ENCODE measurements around the gene DEXI.
"Not testable (repeated sequence)": the region's sequence is repeated elsewhere in the genome, so short reads cannot be mapped to it uniquely, and the experiment has no call there.

Gene DEXI

GRCh38 chr16:10970065-10970464, 27.8 kb upstream of the DEXI start:
- no peak for DNase-seq
- intact Hi-C loops (cut with DNase I): loop anchor here (2.0 kb wide), 1 partner anchor 287 kb away; the partner anchor contains the start of gene SOCS1

GRCh38 chr16:10969615-10970014, 27.3 kb upstream of the DEXI start:
- no peak for DNase-seq
- intact Hi-C loops (cut with DNase I): loop anchor here (2.0 kb wide), 1 partner anchor 287 kb away; the partner anchor contains the start of gene SOCS1

- intact Hi-C loops (cut with DNase I): no loop called here
Observed at GRCh38 chr16:10968498-10968897, 26.2 kb upstream of the DEXI start.

GRCh38 chr16:10967986-10968385, 25.7 kb upstream of the DEXI start:
- no peak for DNase-seq
- intact Hi-C loops (cut with DNase I): no loop called here

More at GRCh38 chr16:10968498-10968897, 26.2 kb upstream of the DEXI start:
- no peak for DNase-seq

- intact Hi-C loops (cut with DNase I); DNase-seq: not testable (repeated sequence)
Observed at GRCh38 chr16:10966559-10966958, 24.3 kb upstream of the DEXI start.

- DNase-seq: no peak
- intact Hi-C loops (cut with DNase I): no loop called here
Observed at GRCh38 chr16:10966129-10966528, 23.9 kb upstream of the DEXI start.

- intact Hi-C loops (cut with DNase I): loop anchor here (2.0 kb wide), 2 partner anchors 289 to 391 kb away; no protein-coding TSS in a partner anchor
- DNase-seq: no peak
Observed at GRCh38 chr16:10965440-10966061, 23.3 kb upstream of the DEXI start.

GRCh38 chr16:10964891-10965326, 22.6 kb upstream of the DEXI start:
- DNase-seq: no peak
- intact Hi-C loops (cut with DNase I): loop anchor here (2.0 kb wide), 2 partner anchors 290 to 392 kb away; no protein-coding TSS in a partner anchor

GRCh38 chr16:10964039-10964890, 22.0 kb upstream of the DEXI start:
- intact Hi-C loops (cut with DNase I): loop anchor here (2.0 kb wide), 2 partner anchors 291 to 393 kb away; no protein-coding TSS in a partner anchor
- DNase-seq: peak; percentile 63 to 97 (median 87)

GRCh38 chr16:10961231-10961630, 19.0 kb upstream of the DEXI start:
- intact Hi-C loops (cut with DNase I): no loop called here
- DNase-seq: no peak

- no peak for DNase-seq
- intact Hi-C loops (cut with DNase I): no loop called here
Observed at GRCh38 chr16:10959161-10959560, 16.9 kb upstream of the DEXI start.

GRCh38 chr16:10957771-10958482, 15.7 kb upstream of the DEXI start:
- DNase-seq: no peak
- intact Hi-C loops (cut with DNase I): no loop called here

GRCh38 chr16:10954903-10955302, 12.6 kb upstream of the DEXI start:
- intact Hi-C loops (cut with DNase I): no loop called here
- DNase-seq: no peak

- intact Hi-C loops (cut with DNase I): no loop called here
- DNase-seq: no peak
Observed at GRCh38 chr16:10951026-10951425, 8.8 kb upstream of the DEXI start.

GRCh38 chr16:10950393-10950792, 8.1 kb upstream of the DEXI start:
- intact Hi-C loops (cut with DNase I): no loop called here
- no peak for DNase-seq

GRCh38 chr16:10949424-10949970, 7.2 kb upstream of the DEXI start:
- no peak for DNase-seq
- intact Hi-C loops (cut with DNase I): no loop called here

- intact Hi-C loops (cut with DNase I): no loop called here
- DNase-seq: no peak
Observed at GRCh38 chr16:10947211-10947787, 5.0 kb upstream of the DEXI start.

- intact Hi-C loops (cut with DNase I): no loop called here
- no peak for DNase-seq
Observed at GRCh38 chr16:10946308-10946707, 4.0 kb upstream of the DEXI start.

GRCh38 chr16:10945065-10945787, 3.0 kb upstream of the DEXI start:
- intact Hi-C loops (cut with DNase I): no loop called here
- DNase-seq: no peak

Measured in posterior cingulate gyrus (tissue), 11 donors.